Mesothelial cell of epicardium (in vitro differentiated cells): ENCODE data around the gene DLL1. TPM values are rescaled to one million over a fixed set of nuclear protein-coding genes. Genes with fewer than 3 reads are reported as not detected.
A peak's percentile ranks its signal among the peaks of the same experiment; 100 is the strongest.

Experiments used
- DNase-seq, 2 experiments: peaks; one replicate each; pipeline ENCODE4 v3.0.0; 2021; ENCODE audit warnings: low spot score in 2 of 2; ENCODE audit not compliant: unreplicated experiment in 2 of 2
- H3K27ac Mint-ChIP-seq: 2 replicates; pipeline ENCODE4 v1.8.0; 2021; ENCODE audit warnings: mixed read lengths
- H3K27me3 Mint-ChIP-seq: 2 replicates; pipeline ENCODE4 v1.8.0; 2021; ENCODE audit warnings: low read depth, mixed read lengths
- H3K36me3 Mint-ChIP-seq: 2 replicates; pipeline ENCODE4 v1.8.0; 2021; ENCODE audit warnings: mixed read lengths
- H3K4me1 Mint-ChIP-seq: 2 replicates; pipeline ENCODE4 v1.8.0; 2021; ENCODE audit warnings: mixed read lengths
- H3K4me3 Mint-ChIP-seq: 2 replicates; pipeline ENCODE4 v1.8.0; 2021; ENCODE audit warnings: mild to moderate bottlenecking, moderate library complexity, mixed read lengths
- H3K9me3 Mint-ChIP-seq: 2 replicates; pipeline ENCODE4 v1.8.0; 2021; ENCODE audit warnings: mixed read lengths
- CTCF ChIP-seq: fragments of 200-600 bp; sonication (generic); IDR thresholded peaks from one replicate; pipeline ENCODE4 v1.5.0; 2021; ENCODE audit warnings: antibody characterized with exemption; ENCODE audit not compliant: unreplicated experiment
- total RNA-seq: library from RNA; stranded (reverse); gene quantifications from 3 replicates; pipeline ENCODE4 v1.2.1, GENCODE V29; 2021

Gene DLL1
- total RNA-seq, 1 donor from 2014 or later, result 3.6 TPM

GRCh38 chr6:170269846-170270541, 20.9 kb downstream of the DLL1 start:
- DNase-seq, result no peak
- Mint-ChIP-seq H3K9me3 (no peaks in the 10 kb centered on the region), H3K4me1 (peaks cover 24% of the 10 kb centered on the region), H3K27me3 (peaks cover 3% of the 10 kb centered on the region), H3K36me3 (no peaks in the 10 kb centered on the region), H3K4me3 (peak overlapping the region; percentile 4), H3K27ac (peak overlapping the region; percentile 71)
- no peak for TF ChIP-seq CTCF

GRCh38 chr6:170269151-170269845, 21.6 kb downstream of the DLL1 start:
- Mint-ChIP-seq H3K36me3 (no peaks in the 10 kb centered on the region), H3K4me1 (peaks cover 24% of the 10 kb centered on the region), H3K9me3 (no peaks in the 10 kb centered on the region), H3K27me3 (no peaks in the 10 kb centered on the region), H3K4me3 (peak overlapping the region; percentile 4), H3K27ac (peak overlapping the region; percentile 71)
- no peak for TF ChIP-seq CTCF
- DNase-seq, result no peak

GRCh38 chr6:170268216-170269129, 22.4 kb downstream of the DLL1 start:
- Mint-ChIP-seq H3K27ac (no peak overlapping the region), H3K9me3 (no peaks in the 10 kb centered on the region), H3K4me1 (peaks cover 24% of the 10 kb centered on the region), H3K4me3 (no peak overlapping the region), H3K27me3 (no peaks in the 10 kb centered on the region), H3K36me3 (no peaks in the 10 kb centered on the region)
- no peak for DNase-seq
- no peak for TF ChIP-seq CTCF

GRCh38 chr6:170267688-170268087, 23.2 kb downstream of the DLL1 start:
- Mint-ChIP-seq H3K27ac (no peak overlapping the region), H3K36me3 (no peaks in the 10 kb centered on the region), H3K4me1 (peaks cover 24% of the 10 kb centered on the region), H3K9me3 (no peaks in the 10 kb centered on the region), H3K27me3 (no peaks in the 10 kb centered on the region), H3K4me3 (no peak overlapping the region)
- TF ChIP-seq CTCF, result no peak
- no peak for DNase-seq

GRCh38 chr6:170266061-170266825, 24.6 kb downstream of the DLL1 start:
- Mint-ChIP-seq H3K4me1 (peaks cover 22% of the 10 kb centered on the region), H3K27me3 (no peaks in the 10 kb centered on the region), H3K4me3 (no peak overlapping the region), H3K9me3 (no peaks in the 10 kb centered on the region), H3K36me3 (no peaks in the 10 kb centered on the region), H3K27ac (no peak overlapping the region)
- DNase-seq, result no peak
- TF ChIP-seq CTCF, result no peak
